ENCODE data around the gene POLR3B.
"Not testable (repeated sequence)": the region's sequence is repeated elsewhere in the genome, so short reads cannot be mapped to it uniquely, and the experiment has no call there.

Gene POLR3B

DNA sequence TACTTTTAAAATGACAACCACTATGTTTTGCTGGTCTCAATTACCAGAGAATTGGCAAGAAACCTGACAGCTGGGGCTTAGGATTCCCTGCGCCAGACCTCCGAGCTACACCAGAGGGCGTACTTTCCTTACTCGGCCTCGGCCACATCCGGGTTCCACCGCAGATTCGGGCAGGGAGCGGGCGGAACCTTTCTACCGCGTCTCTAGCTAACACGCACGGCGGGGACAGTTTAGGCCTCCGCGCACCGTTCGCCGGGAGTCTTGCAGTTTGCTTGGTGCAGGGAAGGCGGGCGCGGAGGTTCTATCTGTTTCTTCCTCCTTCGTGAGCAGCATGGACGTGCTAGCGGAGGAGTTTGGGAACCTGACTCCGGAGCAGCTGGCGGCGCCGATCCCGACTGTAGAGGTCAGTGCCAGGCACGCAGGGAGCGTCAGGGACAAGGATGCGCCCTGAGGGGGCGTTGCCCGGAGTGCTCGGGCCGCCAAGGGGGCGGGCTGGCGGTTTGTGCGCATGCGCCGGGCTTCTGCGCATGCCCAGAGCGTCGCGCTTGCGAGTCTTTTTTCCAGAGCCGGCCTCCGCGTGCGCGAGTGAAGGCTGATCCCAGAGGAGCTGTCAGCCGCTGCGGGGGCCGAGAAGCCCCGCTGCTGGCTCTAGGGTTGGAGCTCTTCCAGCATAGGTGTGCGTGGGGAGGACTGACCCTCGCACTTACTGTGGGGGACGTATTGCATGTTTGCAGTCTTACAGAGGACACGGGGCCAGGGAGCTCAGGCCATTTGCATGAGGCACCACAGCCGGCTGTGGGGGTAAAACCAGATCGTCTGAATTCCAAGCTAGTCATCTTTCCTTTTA, at the start of gene POLR3B:
Gene POLR3B, plus strand, starts transcription at position 200 of the 847 bp plus-strand sequence. Its CDS starts 132 bp downstream, at position 332.
- peak; percentile 94 for DNase-seq (ENCODE audit: low read depth)

DNA sequence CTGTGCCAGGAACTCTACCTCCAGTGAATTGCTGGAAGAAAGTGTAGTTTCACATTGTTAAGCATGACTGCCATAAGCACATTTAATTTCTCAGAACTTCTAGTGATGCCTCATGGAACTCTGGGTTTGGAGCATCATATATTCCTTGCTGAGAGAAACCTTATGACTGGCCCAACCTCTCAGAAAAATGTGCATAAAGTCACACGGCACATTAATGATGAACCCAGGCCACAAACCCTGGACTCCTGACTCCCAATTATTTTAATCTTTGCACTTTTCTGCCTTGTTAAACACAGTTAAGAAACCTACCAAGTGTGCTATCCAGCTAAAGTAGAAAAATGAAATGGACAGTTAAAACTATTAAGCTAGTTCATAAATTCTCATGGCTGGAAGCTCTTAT, 49.4 kb upstream of the POLR3B start:
- no peak for DNase-seq (ENCODE audit: low read depth)

- DNase-seq (ENCODE audit: low read depth), result no peak
Measured at GRCh38 chr12:106308611-106309010, 48.9 kb upstream of the POLR3B start.

DNA sequence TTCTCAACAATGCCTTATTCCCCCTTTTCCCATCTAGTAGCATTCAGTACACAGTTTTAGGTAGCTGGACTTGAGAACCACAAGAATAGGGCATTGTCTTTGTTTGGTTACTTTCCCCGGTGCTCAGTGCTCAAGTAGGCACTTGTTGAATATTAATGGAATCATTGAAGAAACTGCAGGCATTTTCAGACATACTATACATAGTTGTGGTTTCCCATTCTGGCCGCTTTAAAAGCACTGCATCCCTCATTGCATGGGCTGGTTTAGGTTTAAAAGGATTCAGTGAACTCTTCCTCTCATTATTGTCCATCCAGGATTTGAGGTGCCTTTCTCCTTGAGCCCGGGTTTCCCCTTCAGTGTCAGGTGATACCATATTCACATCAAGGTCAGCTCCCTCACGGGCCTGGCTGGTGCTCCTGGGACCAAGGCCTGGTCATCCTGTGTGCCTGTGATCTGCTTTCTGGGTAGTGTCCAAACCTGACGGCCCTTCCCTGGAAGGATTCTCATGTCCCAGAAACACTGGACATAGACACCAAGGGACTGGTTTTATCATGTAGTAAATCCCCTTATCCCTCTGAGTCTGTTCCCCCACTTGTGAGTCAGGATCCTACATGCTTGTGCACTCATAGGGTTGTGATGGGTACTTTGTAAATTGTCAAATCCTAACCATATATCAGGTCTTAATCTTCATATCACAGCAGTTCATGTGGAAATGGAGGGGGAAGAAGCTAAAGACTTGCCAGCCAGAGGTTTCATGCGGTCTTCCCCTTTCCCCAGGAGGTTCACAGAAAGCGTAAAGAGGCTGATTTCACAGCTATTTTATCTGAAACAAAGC, 47.7 kb upstream of the POLR3B start:
- no peak for DNase-seq (ENCODE audit: low read depth)

- no peak for DNase-seq (ENCODE audit: low read depth)
Measured at GRCh38 chr12:106310687-106311086, 46.9 kb upstream of the POLR3B start.

DNA sequence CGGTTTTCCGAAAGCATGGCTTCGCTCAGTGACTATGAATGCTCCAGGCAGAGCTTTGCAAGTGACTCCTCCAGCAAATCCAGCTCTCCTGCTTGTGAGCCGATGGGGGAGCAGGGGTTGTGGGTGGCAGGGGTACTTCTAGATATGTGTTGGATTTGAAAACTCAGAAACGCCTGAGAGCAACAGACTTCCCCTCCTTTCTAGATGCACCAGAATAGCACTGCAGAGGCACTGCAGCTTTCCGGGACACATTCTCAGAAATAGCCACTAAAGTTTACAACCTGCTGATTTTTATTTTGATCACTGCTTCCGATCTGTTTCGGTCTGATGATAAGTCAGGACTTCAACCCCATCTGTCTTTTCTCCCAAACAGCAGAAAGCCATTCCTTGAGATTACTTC, 46.4 kb upstream of the POLR3B start:
- DNase-seq (ENCODE audit: low read depth), result no peak

- not testable (repeated sequence) for DNase-seq (ENCODE audit: low read depth)
Measured at GRCh38 chr12:106313413-106313812, 44.1 kb upstream of the POLR3B start.

- DNase-seq (ENCODE audit: low read depth), result no peak
Measured at GRCh38 chr12:106315523-106315922, 42.0 kb upstream of the POLR3B start.

GRCh38 chr12:106317406-106318082, 40.0 kb upstream of the POLR3B start:
- no peak for DNase-seq (ENCODE audit: low read depth)

GRCh38 chr12:106321139-106321850, 36.3 kb upstream of the POLR3B start:
- no peak for DNase-seq (ENCODE audit: low read depth)

GRCh38 chr12:106323537-106323936, 34.0 kb upstream of the POLR3B start:
- DNase-seq (ENCODE audit: low read depth), result no peak

GRCh38 chr12:106327309-106327869, 30.2 kb upstream of the POLR3B start:
- no peak for DNase-seq (ENCODE audit: low read depth)

DNA sequence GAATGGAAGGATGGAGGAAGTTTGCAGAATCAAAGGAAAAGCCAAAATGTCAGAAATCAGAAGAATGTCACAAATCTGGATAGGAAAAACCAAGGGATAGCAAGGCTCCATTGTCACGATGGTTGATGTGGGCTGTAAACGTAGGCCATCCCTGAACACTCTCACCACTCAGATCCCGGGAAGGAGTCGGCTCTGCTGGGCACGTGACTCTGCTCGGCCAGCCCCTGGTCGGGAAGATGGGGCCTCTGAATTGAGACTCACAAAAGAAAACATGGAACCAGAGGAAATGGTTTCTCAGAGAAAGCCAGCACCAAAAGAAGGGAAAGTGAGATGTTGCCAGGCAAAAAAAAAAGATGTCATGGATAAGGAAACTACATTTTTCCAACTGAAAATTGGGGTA, 28.8 kb upstream of the POLR3B start:
- DNase-seq (ENCODE audit: low read depth), result no peak

- no peak for DNase-seq (ENCODE audit: low read depth)
Measured at GRCh38 chr12:106329231-106329982, 28.1 kb upstream of the POLR3B start.

- DNase-seq (ENCODE audit: low read depth), result no peak
Measured at GRCh38 chr12:106331599-106331998, 25.9 kb upstream of the POLR3B start.

DNA sequence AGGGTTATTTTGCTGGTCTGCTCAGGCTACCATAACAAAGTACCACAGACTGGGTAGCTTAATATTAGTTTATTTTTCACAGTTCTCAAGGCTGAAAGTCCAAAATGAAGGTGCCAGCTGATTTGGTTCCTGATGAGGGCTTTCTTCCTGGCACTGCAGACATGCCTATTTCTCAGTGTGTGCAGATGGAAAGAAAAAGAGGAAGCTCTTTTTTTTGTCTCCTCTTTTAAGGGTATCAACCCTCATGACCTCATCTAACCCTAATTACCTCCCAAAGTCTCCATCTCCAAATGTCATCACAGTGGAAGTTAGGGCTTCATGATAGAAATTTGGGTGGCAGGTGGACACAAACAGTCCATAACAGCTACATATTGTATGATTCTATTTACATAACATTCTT, 25.0 kb upstream of the POLR3B start:
- no peak for DNase-seq (ENCODE audit: low read depth)

GRCh38 chr12:106333010-106333409, 24.5 kb upstream of the POLR3B start:
- no peak for DNase-seq (ENCODE audit: low read depth)

GRCh38 chr12:106333756-106334155, 23.8 kb upstream of the POLR3B start:
- DNase-seq (ENCODE audit: low read depth), result no peak

DNA sequence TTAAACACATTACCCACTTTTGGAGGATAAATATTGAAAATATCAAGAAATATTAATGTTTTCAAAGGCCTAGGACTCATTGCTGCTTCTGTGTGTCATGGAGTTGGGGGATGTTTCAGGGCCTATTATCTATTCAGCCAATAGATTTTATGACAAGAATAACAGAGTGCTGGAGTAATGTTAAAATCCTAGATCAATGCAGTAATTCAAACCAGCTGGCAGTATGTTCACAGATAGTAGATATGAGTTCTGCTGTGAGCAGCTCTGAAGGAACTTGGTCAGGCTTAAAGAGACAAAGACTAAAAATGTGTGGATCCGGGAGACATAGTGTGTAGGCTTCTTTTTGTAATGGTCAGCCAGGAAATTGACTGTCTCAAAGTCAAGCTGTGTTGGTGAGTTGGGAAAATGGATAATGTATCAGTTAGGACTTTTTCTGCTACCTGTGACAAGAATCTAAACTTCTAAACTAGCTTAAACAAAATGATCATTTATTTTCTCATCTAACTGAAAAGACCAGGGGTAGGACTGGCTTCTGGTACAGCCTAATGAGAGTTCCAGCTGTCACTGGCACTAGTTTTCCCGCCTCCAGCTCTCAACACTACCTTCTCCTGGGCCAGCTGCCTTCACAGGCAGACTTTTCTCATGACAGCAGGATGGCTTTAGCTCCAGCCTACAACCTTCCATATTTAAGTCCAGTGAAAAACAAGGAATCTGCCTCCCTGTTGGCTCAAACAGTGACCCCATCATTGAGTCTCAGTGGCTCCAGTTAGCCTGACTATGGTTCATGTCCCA, 16.3 kb upstream of the POLR3B start:
- no peak for DNase-seq (ENCODE audit: low read depth)

Data from stimulated activated CD8-positive, alpha-beta memory T cell treated with anti-CD3 and anti-CD28 coated beads, Interleukin-15, amount 100 ng/mL, for 24 hours (primary cell).